ENCODE results near the gene SEMA3C. TPM values are rescaled to one million over a fixed set of nuclear protein-coding genes. Genes with fewer than 3 reads are reported as not detected.

Gene SEMA3C
- total RNA-seq, 1 experiment from 2014 or later, result 13.3 TPM

DNA sequence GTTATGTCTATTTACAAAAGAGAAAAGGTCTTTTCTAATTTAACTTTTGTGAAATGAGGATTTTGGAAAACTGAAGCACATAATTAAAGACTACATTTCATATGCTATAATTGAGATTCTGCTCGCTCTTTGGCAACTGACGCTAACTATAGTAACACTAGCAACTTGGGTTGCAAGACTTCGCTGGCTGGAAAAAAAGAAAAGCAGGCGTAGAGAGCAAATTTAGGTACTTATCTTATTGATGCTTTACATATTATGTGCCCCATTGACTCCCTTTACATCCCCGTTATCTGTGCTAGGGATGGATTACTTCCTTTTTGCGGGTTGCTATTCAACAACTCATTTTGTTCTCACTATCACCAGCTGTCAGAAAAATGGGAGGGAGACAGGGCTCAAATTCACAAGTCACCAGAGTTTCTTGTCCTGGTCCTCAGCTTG is 10.5 kb downstream of the SEMA3C start:
- Histone ChIP-seq H3K36me3 (ENCODE audit: insufficient read depth, low read length, poor library complexity, severe bottlenecking) (no peaks in the 10 kb centered on the region), H3K4me3 (ENCODE audit: low read depth, low read length, poor library complexity, severe bottlenecking) (no peak overlapping the region), H3K4me1 (ENCODE audit: insufficient read depth, low read length, poor library complexity, severe bottlenecking) (peaks cover 41% of the 10 kb centered on the region), H3K9me3 (ENCODE audit: low read depth, low read length, poor library complexity, severe bottlenecking) (no peaks in the 10 kb centered on the region), H3K27ac (ENCODE audit: low read depth, low read length, poor library complexity, severe bottlenecking) (no peak overlapping the region), H3K27me3 (replicated peaks; ENCODE audit: insufficient read depth, low read depth, low read length, poor library complexity) (peaks cover 6% of the 10 kb centered on the region)
- DNase-seq (ENCODE audit: low spot score), result peak; percentile 28
- TF ChIP-seq, protein P1, sequence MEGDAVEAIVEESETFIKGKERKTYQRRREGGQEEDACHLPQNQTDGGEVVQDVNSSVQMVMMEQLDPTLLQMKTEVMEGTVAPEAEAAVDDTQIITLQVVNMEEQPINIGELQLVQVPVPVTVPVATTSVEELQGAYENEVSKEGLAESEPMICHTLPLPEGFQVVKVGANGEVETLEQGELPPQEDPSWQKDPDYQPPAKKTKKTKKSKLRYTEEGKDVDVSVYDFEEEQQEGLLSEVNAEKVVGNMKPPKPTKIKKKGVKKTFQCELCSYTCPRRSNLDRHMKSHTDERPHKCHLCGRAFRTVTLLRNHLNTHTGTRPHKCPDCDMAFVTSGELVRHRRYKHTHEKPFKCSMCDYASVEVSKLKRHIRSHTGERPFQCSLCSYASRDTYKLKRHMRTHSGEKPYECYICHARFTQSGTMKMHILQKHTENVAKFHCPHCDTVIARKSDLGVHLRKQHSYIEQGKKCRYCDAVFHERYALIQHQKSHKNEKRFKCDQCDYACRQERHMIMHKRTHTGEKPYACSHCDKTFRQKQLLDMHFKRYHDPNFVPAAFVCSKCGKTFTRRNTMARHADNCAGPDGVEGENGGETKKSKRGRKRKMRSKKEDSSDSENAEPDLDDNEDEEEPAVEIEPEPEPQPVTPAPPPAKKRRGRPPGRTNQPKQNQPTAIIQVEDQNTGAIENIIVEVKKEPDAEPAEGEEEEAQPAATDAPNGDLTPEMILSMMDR (conservative IDR thresholded peaks at IDR 0.05; ENCODE audit: low read depth, low read length), result no peak
- no peak for TF ChIP-seq EZH2 (IDR thresholded peaks at IDR 0.05; ENCODE audit: borderline replicate concordance, low read depth, low read length, poor library complexity, severe bottlenecking)
- BruUV-seq (replicated peaks), result no TSS peak
- POLR2A ChIA-PET (ENCODE audit: low non-redundant PET), result no interaction called here
- intact Hi-C loops (cut with micrococcal nuclease; ENCODE audit: unreplicated experiment), result loop anchor here (5.0 to 10.0 kb wide), 2 partner anchors 329 to 484 kb away; no protein-coding TSS in a partner anchor
- CTCF ChIA-PET, result no interaction called here

DNA sequence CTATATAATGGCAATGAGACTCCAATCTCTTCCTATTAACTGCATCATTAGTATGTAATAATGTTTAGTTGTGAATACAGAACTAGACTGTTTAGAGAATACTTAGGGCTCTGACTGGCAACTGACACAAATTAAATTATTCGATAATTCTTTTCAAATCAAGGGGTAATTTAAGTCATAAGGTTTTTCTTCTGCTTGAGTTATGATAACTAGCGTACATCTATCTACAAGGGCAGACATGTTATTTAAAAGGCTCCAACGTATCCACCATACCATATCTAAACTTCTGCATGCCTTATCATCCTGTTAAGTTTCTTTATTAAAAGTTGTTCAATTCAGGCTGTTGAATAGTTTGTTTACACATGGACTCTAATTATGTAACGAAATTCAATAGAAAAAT is 11.2 kb downstream of the SEMA3C start:
- no peak for TF ChIP-seq EZH2 (IDR thresholded peaks at IDR 0.05; ENCODE audit: borderline replicate concordance, low read depth, low read length, poor library complexity, severe bottlenecking)
- TF ChIP-seq, protein P1 (conservative IDR thresholded peaks at IDR 0.05; ENCODE audit: low read depth, low read length), result no peak
- Histone ChIP-seq H3K4me3 (ENCODE audit: low read depth, low read length, poor library complexity, severe bottlenecking) (no peak overlapping the region), H3K27ac (ENCODE audit: low read depth, low read length, poor library complexity, severe bottlenecking) (no peak overlapping the region), H3K9me3 (ENCODE audit: low read depth, low read length, poor library complexity, severe bottlenecking) (no peaks in the 10 kb centered on the region), H3K36me3 (ENCODE audit: insufficient read depth, low read length, poor library complexity, severe bottlenecking) (no peaks in the 10 kb centered on the region), H3K27me3 (replicated peaks; ENCODE audit: insufficient read depth, low read depth, low read length, poor library complexity) (peaks cover 6% of the 10 kb centered on the region), H3K4me1 (ENCODE audit: insufficient read depth, low read length, poor library complexity, severe bottlenecking) (peaks cover 41% of the 10 kb centered on the region)
- DNase-seq (ENCODE audit: low spot score), result no peak
- ChIA-PET CTCF (no interaction called here), POLR2A (ENCODE audit: low non-redundant PET) (interaction anchor here (0.8 kb wide), 1 partner anchor 9 kb away, joined by 4 read pairs; no protein-coding TSS in a partner anchor)
- no TSS peak for BruUV-seq (replicated peaks)
- intact Hi-C loops (cut with micrococcal nuclease; ENCODE audit: unreplicated experiment), result loop anchor here (5.0 to 10.0 kb wide), 2 partner anchors 330 to 483 kb away; no protein-coding TSS in a partner anchor

DNA sequence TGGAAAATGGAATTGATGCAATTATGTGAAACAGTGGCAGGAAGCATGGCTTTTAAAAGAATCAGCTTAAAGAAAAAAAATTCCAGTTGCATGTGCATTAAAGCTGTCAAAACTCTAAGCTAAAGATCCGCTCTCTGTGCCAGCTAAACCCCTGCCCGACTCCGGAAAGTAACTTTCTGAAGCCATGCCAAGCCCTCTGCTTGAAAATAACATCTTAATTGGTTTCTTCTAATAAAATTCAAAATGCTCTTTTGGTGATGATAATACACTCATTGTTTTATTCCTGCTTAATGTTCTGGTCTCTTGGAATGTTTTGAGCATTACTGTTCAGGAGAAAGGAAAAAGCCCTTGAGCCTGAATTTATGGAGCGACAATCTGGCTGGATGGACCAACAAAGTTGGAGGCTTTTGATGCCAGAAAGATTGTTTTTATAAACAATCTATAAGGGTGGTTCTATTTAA is 11.7 kb downstream of the SEMA3C start:
- no peak for TF ChIP-seq EZH2 (IDR thresholded peaks at IDR 0.05; ENCODE audit: borderline replicate concordance, low read depth, low read length, poor library complexity, severe bottlenecking)
- Histone ChIP-seq H3K9me3 (ENCODE audit: low read depth, low read length, poor library complexity, severe bottlenecking) (no peaks in the 10 kb centered on the region), H3K4me3 (ENCODE audit: low read depth, low read length, poor library complexity, severe bottlenecking) (no peak overlapping the region), H3K27ac (ENCODE audit: low read depth, low read length, poor library complexity, severe bottlenecking) (no peak overlapping the region), H3K4me1 (ENCODE audit: insufficient read depth, low read length, poor library complexity, severe bottlenecking) (peaks cover 41% of the 10 kb centered on the region), H3K36me3 (ENCODE audit: insufficient read depth, low read length, poor library complexity, severe bottlenecking) (no peaks in the 10 kb centered on the region), H3K27me3 (replicated peaks; ENCODE audit: insufficient read depth, low read depth, low read length, poor library complexity) (peaks cover 6% of the 10 kb centered on the region)
- intact Hi-C loops (cut with micrococcal nuclease; ENCODE audit: unreplicated experiment), result loop anchor here (5.0 to 10.0 kb wide), 2 partner anchors 330 to 482 kb away; no protein-coding TSS in a partner anchor
- POLR2A ChIA-PET (ENCODE audit: low non-redundant PET), result interaction anchor here (0.8 kb wide), 1 partner anchor 9 kb away, joined by 4 read pairs; no protein-coding TSS in a partner anchor
- peak; percentile 95 for DNase-seq (ENCODE audit: low spot score)
- CTCF ChIA-PET, result no interaction called here
- BruUV-seq (replicated peaks), result no TSS peak

DNA sequence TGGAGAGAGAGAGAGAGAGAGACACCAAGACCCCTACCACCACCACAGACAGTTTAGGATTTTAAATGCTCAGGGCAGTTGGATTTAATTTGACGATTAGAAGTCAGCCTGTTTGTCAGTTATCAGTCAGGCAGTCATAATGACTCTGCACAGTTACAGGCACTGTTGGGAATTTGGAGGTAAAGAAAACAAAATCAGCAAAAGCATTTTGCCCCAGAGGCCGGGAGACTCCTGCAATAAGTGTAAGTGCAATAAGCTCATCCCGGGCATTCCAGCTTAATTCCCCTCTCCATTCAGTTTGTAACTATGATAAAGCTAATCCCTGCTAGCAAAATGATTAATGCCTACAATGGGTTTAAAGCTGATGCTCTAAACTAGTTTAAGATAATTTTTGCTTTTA is 13.5 kb downstream of the SEMA3C start:
- ChIA-PET CTCF (no interaction called here), POLR2A (ENCODE audit: low non-redundant PET) (no interaction called here)
- H3K27me3 ChIP-seq (replicated peaks; ENCODE audit: insufficient read depth, low read depth, low read length, poor library complexity), result peaks cover 6% of the 10 kb centered on the region
- H3K4me3 ChIP-seq (ENCODE audit: low read depth, low read length, poor library complexity, severe bottlenecking), result no peak overlapping the region
- no peak overlapping the region for H3K27ac ChIP-seq (ENCODE audit: low read depth, low read length, poor library complexity, severe bottlenecking)
- H3K9me3 ChIP-seq (ENCODE audit: low read depth, low read length, poor library complexity, severe bottlenecking), result no peaks in the 10 kb centered on the region
- intact Hi-C loops (cut with micrococcal nuclease; ENCODE audit: unreplicated experiment), result loop anchor here (5.0 to 10.0 kb wide), 2 partner anchors 332 to 481 kb away; no protein-coding TSS in a partner anchor
- H3K4me1 ChIP-seq (ENCODE audit: insufficient read depth, low read length, poor library complexity, severe bottlenecking), result peaks cover 48% of the 10 kb centered on the region
- no peaks in the 10 kb centered on the region for H3K36me3 ChIP-seq (ENCODE audit: insufficient read depth, low read length, poor library complexity, severe bottlenecking)
- DNase-seq (ENCODE audit: low spot score), result no peak
- no TSS peak for BruUV-seq (replicated peaks)
- TF ChIP-seq EZH2 (IDR thresholded peaks at IDR 0.05; ENCODE audit: borderline replicate concordance, low read depth, low read length, poor library complexity, severe bottlenecking), result no peak
- TF ChIP-seq, protein P1 (conservative IDR thresholded peaks at IDR 0.05; ENCODE audit: low read depth, low read length), result no peak

Measured in A673 (cell line).